ENCODE measurements around the gene ANKH. TPM values are rescaled to one million over a fixed set of nuclear protein-coding genes. Genes with fewer than 3 reads are reported as not detected.
"Not testable (repeated sequence)": the region's sequence is repeated elsewhere in the genome, so short reads cannot be mapped to it uniquely, and the experiment has no call there.

ANKH gene
- total RNA-seq, 1 experiment from 2014 or later = 4.7 TPM

- POLR2A ChIA-PET = no interaction called here
- no peaks in the 10 kb centered on the region for H3K4me1 Mint-ChIP-seq (ENCODE audit: low read depth, unreplicated experiment)
- intact Hi-C loops (cut with micrococcal nuclease; ENCODE audit: unreplicated experiment) = no loop called here
- Histone ChIP-seq H3K36me3 (ENCODE audit: control insufficient read depth, insufficient read depth, low read length) (no peaks in the 10 kb centered on the region), H3K4me3 (ENCODE audit: low read depth, low read length) (no peak overlapping the region), H3K9me3 (no peaks in the 10 kb centered on the region), H3K4me1 (no peaks in the 10 kb centered on the region), H3K27me3 (replicated peaks; ENCODE audit: control insufficient read depth, insufficient read depth, low read length) (no peaks in the 10 kb centered on the region)
- H3K27me3 Mint-ChIP-seq (ENCODE audit: insufficient read depth, unreplicated experiment) = no peaks in the 10 kb centered on the region
- no peaks in the 10 kb centered on the region for H3K9me3 Mint-ChIP-seq (ENCODE audit: unreplicated experiment)
- H3K27ac Mint-ChIP-seq (ENCODE audit: unreplicated experiment) = no peak overlapping the region
- DNase-seq = no peak
- BruUV-seq (replicated peaks) = no TSS peak
- no peaks in the 10 kb centered on the region for H3K36me3 Mint-ChIP-seq (ENCODE audit: insufficient read depth, unreplicated experiment)
- no peak overlapping the region for H3K4me3 Mint-ChIP-seq (ENCODE audit: unreplicated experiment)
- TF ChIP-seq, protein P1, sequence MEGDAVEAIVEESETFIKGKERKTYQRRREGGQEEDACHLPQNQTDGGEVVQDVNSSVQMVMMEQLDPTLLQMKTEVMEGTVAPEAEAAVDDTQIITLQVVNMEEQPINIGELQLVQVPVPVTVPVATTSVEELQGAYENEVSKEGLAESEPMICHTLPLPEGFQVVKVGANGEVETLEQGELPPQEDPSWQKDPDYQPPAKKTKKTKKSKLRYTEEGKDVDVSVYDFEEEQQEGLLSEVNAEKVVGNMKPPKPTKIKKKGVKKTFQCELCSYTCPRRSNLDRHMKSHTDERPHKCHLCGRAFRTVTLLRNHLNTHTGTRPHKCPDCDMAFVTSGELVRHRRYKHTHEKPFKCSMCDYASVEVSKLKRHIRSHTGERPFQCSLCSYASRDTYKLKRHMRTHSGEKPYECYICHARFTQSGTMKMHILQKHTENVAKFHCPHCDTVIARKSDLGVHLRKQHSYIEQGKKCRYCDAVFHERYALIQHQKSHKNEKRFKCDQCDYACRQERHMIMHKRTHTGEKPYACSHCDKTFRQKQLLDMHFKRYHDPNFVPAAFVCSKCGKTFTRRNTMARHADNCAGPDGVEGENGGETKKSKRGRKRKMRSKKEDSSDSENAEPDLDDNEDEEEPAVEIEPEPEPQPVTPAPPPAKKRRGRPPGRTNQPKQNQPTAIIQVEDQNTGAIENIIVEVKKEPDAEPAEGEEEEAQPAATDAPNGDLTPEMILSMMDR (IDR thresholded peaks at IDR 0.05; ENCODE audit: insufficient read depth in 1 of 2, low read depth in 1 of 2, low read length in 1 of 2, severe bottlenecking in 1 of 2, unreplicated experiment in 1 of 2) = no peak
- CTCF ChIA-PET = no interaction called here
These were observed 52.4 kb downstream of the ANKH start for GRCh38 chr5:14818931-14819790.

GRCh38 chr5:14817762-14818136 is 53.8 kb downstream of the ANKH start:
- POLR2A ChIA-PET = interaction anchor here (0.6 kb wide), 1 partner anchor 56 kb away, joined by 3 read pairs; no protein-coding TSS in a partner anchor
- H3K27ac Mint-ChIP-seq (ENCODE audit: unreplicated experiment); intact Hi-C loops (cut with micrococcal nuclease; ENCODE audit: unreplicated experiment); H3K4me1 ChIP-seq; H3K36me3 ChIP-seq (ENCODE audit: control insufficient read depth, insufficient read depth, low read length); H3K4me1 Mint-ChIP-seq (ENCODE audit: low read depth, unreplicated experiment); H3K27me3 ChIP-seq (replicated peaks; ENCODE audit: control insufficient read depth, insufficient read depth, low read length); H3K9me3 Mint-ChIP-seq (ENCODE audit: unreplicated experiment); H3K36me3 Mint-ChIP-seq (ENCODE audit: insufficient read depth, unreplicated experiment); H3K4me3 Mint-ChIP-seq (ENCODE audit: unreplicated experiment); DNase-seq; H3K4me3 ChIP-seq (ENCODE audit: low read depth, low read length); H3K9me3 ChIP-seq; H3K27me3 Mint-ChIP-seq (ENCODE audit: insufficient read depth, unreplicated experiment); BruUV-seq (replicated peaks): not testable (repeated sequence)
- CTCF ChIA-PET = interaction anchor here (0.5 kb wide), 1 partner anchor 91 kb away, joined by 3 read pairs; no protein-coding TSS in a partner anchor

DNA sequence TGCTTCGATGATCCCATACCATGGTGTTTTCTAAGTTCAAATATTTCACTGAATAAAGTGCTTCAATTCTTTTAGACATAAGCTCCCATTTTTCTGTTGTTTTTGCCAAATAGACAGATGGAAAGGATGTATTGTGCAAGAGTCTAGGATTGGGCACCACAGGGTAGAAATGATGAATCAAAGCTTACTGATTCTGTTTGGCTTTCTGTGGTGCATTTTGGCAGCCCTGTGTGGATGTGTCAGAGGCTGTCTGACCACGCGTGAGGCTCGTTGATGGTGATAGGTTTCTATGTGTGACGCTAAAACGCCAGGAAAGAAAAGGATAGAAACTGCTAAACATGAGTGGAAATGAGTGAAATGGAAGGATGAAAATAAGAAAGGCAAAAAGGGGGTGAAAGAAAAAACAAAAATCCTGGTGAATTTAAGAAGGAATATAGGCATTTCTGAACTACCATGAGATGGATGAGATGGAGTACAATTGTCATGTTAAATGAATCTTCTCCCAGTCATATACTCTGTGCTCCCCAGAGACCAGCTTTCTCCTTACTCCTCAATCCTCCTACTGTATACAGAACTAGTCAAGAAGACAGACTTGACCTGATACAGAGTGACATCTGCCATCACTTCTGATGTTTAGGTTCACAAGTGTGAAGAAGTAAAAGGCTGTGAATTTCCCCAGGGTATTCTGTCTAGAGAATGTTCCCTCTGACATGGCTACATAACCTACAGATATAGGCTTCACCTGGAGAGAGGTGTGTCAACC is 54.4 kb downstream of the ANKH start:
- POLR2A ChIA-PET = no interaction called here
- Mint-ChIP-seq H3K4me3 (ENCODE audit: unreplicated experiment) (no peak overlapping the region), H3K4me1 (ENCODE audit: low read depth, unreplicated experiment) (no peaks in the 10 kb centered on the region), H3K27ac (ENCODE audit: unreplicated experiment) (no peak overlapping the region), H3K9me3 (ENCODE audit: unreplicated experiment) (no peaks in the 10 kb centered on the region), H3K27me3 (ENCODE audit: insufficient read depth, unreplicated experiment) (peaks cover 2% of the 10 kb centered on the region), H3K36me3 (ENCODE audit: insufficient read depth, unreplicated experiment) (no peaks in the 10 kb centered on the region)
- CTCF ChIA-PET = no interaction called here
- Histone ChIP-seq H3K4me1 (no peaks in the 10 kb centered on the region), H3K27me3 (replicated peaks; ENCODE audit: control insufficient read depth, insufficient read depth, low read length) (no peaks in the 10 kb centered on the region), H3K9me3 (no peaks in the 10 kb centered on the region), H3K4me3 (ENCODE audit: low read depth, low read length) (no peak overlapping the region), H3K36me3 (ENCODE audit: control insufficient read depth, insufficient read depth, low read length) (no peaks in the 10 kb centered on the region)
- DNase-seq = no peak
- TF ChIP-seq, protein P1 (IDR thresholded peaks at IDR 0.05; ENCODE audit: insufficient read depth in 1 of 2, low read depth in 1 of 2, low read length in 1 of 2, severe bottlenecking in 1 of 2, unreplicated experiment in 1 of 2) = no peak
- intact Hi-C loops (cut with micrococcal nuclease; ENCODE audit: unreplicated experiment) = no loop called here
- BruUV-seq (replicated peaks) = no TSS peak

Measured in Caco-2 (cell line).